Measurements from ENCODE around the gene NHERF2. TPM values are rescaled to one million over a fixed set of nuclear protein-coding genes. Genes with fewer than 3 reads are reported as not detected.

The NHERF2 gene
- total and polyA plus RNA-seq, 2 experiments from 2014 or later, result 12.0 to 16.5 TPM

- Histone ChIP-seq H3K36me3 (ENCODE audit: insufficient read depth) (no peaks in the 10 kb centered on the region), H3K27ac (ENCODE audit: low read depth) (no peak overlapping the region), H3K4me2 (no peak overlapping the region), H4K20me1 (replicated peaks; ENCODE audit: insufficient read depth) (no peaks in the 10 kb centered on the region), H2AFZ (no peak overlapping the region), H3K4me3 (no peak overlapping the region), H3K79me2 (replicated peaks; ENCODE audit: insufficient read depth) (no peaks in the 10 kb centered on the region), H3F3A (replicated peaks; ENCODE audit: low read depth) (no peaks in the 10 kb centered on the region), H3K27me3 (ENCODE audit: insufficient read depth) (no peaks in the 10 kb centered on the region), H3K9me2 (ENCODE audit: insufficient read depth) (no peaks in the 10 kb centered on the region), H3K4me1 (ENCODE audit: insufficient read depth) (no peaks in the 10 kb centered on the region)
- Mint-ChIP-seq H3K4me1 (no peaks in the 10 kb centered on the region), H3K4me3 (no peak overlapping the region), H3K36me3 (ENCODE audit: low read depth) (peaks cover 12% of the 10 kb centered on the region), H3K27me3 (ENCODE audit: insufficient read depth, low read depth, poor library complexity) (peaks cover 4% of the 10 kb centered on the region), H3K27ac (no peak overlapping the region), H3K9me3 (no peaks in the 10 kb centered on the region)
- no peak for ATAC-seq
- DNase-seq (ENCODE audit: low spot score), result no peak
- TF ChIP-seq ZNF114 (CRISPR knock-in tag; IDR thresholded peaks at IDR 0.05) (no peak), POLR2AphosphoS5 (IDR thresholded peaks at IDR 0.05; ENCODE audit: low read depth) (no peak), NANOG (IDR thresholded peaks at IDR 0.05; ENCODE audit: borderline replicate concordance) (no peak), JUNB (IDR thresholded peaks at IDR 0.05; ENCODE audit: unreplicated experiment) (no peak), STAT1 (IDR thresholded peaks at IDR 0.05; ENCODE audit: unreplicated experiment) (no peak), REST (IDR thresholded peaks at IDR 0.05; ENCODE audit: unreplicated experiment) (no peak), CREB1 (CRISPR knock-in tag; IDR thresholded peaks at IDR 0.05; ENCODE audit: low read depth) (no peak), EZH2 (IDR thresholded peaks at IDR 0.05; ENCODE audit: low read depth, unreplicated experiment) (no peak), EZH2phosphoT487 (IDR thresholded peaks at IDR 0.05; ENCODE audit: unreplicated experiment) (no peak), ZNF331 (CRISPR knock-in tag; IDR thresholded peaks at IDR 0.05; ENCODE audit: low read depth) (no peak)
- TF ChIP-seq, protein P1, sequence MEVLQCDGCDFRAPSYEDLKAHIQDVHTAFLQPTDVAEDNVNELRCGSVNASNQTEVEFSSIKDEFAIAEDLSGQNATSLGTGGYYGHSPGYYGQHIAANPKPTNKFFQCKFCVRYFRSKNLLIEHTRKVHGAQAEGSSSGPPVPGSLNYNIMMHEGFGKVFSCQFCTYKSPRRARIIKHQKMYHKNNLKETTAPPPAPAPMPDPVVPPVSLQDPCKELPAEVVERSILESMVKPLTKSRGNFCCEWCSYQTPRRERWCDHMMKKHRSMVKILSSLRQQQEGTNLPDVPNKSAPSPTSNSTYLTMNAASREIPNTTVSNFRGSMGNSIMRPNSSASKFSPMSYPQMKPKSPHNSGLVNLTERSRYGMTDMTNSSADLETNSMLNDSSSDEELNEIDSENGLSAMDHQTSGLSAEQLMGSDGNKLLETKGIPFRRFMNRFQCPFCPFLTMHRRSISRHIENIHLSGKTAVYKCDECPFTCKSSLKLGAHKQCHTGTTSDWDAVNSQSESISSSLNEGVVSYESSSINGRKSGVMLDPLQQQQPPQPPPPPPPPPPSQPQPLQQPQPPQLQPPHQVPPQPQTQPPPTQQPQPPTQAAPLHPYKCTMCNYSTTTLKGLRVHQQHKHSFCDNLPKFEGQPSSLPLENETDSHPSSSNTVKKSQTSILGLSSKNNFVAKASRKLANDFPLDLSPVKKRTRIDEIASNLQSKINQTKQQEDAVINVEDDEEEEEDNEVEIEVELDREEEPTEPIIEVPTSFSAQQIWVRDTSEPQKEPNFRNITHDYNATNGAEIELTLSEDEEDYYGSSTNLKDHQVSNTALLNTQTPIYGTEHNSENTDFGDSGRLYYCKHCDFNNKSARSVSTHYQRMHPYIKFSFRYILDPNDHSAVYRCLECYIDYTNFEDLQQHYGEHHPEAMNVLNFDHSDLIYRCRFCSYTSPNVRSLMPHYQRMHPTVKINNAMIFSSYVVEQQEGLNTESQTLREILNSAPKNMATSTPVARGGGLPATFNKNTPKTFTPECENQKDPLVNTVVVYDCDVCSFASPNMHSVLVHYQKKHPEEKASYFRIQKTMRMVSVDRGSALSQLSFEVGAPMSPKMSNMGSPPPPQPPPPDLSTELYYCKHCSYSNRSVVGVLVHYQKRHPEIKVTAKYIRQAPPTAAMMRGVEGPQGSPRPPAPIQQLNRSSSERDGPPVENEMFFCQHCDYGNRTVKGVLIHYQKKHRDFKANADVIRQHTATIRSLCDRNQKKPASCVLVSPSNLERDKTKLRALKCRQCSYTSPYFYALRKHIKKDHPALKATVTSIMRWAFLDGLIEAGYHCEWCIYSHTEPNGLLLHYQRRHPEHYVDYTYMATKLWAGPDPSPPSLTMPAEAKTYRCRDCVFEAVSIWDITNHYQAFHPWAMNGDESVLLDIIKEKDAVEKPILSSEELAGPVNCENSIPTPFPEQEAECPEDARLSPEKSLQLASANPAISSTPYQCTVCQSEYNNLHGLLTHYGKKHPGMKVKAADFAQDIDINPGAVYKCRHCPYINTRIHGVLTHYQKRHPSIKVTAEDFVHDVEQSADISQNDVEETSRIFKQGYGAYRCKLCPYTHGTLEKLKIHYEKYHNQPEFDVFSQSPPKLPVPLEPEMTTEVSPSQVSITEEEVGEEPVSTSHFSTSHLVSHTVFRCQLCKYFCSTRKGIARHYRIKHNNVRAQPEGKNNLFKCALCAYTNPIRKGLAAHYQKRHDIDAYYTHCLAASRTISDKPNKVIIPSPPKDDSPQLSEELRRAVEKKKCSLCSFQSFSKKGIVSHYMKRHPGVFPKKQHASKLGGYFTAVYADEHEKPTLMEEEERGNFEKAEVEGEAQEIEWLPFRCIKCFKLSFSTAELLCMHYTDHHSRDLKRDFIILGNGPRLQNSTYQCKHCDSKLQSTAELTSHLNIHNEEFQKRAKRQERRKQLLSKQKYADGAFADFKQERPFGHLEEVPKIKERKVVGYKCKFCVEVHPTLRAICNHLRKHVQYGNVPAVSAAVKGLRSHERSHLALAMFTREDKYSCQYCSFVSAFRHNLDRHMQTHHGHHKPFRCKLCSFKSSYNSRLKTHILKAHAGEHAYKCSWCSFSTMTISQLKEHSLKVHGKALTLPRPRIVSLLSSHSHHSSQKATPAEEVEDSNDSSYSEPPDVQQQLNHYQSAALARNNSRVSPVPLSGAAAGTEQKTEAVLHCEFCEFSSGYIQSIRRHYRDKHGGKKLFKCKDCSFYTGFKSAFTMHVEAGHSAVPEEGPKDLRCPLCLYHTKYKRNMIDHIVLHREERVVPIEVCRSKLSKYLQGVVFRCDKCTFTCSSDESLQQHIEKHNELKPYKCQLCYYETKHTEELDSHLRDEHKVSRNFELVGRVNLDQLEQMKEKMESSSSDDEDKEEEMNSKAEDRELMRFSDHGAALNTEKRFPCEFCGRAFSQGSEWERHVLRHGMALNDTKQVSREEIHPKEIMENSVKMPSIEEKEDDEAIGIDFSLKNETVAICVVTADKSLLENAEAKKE (CRISPR knock-in tag; IDR thresholded peaks at IDR 0.05), result no peak
- TF ChIP-seq, protein P2, sequence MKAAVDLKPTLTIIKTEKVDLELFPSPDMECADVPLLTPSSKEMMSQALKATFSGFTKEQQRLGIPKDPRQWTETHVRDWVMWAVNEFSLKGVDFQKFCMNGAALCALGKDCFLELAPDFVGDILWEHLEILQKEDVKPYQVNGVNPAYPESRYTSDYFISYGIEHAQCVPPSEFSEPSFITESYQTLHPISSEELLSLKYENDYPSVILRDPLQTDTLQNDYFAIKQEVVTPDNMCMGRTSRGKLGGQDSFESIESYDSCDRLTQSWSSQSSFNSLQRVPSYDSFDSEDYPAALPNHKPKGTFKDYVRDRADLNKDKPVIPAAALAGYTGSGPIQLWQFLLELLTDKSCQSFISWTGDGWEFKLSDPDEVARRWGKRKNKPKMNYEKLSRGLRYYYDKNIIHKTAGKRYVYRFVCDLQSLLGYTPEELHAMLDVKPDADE (IDR thresholded peaks at IDR 0.05), result no peak
- TF ChIP-seq, protein P3, sequence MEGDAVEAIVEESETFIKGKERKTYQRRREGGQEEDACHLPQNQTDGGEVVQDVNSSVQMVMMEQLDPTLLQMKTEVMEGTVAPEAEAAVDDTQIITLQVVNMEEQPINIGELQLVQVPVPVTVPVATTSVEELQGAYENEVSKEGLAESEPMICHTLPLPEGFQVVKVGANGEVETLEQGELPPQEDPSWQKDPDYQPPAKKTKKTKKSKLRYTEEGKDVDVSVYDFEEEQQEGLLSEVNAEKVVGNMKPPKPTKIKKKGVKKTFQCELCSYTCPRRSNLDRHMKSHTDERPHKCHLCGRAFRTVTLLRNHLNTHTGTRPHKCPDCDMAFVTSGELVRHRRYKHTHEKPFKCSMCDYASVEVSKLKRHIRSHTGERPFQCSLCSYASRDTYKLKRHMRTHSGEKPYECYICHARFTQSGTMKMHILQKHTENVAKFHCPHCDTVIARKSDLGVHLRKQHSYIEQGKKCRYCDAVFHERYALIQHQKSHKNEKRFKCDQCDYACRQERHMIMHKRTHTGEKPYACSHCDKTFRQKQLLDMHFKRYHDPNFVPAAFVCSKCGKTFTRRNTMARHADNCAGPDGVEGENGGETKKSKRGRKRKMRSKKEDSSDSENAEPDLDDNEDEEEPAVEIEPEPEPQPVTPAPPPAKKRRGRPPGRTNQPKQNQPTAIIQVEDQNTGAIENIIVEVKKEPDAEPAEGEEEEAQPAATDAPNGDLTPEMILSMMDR (conservative IDR thresholded peaks at IDR 0.05; ENCODE audit: low read depth in 2 of 2), result no peak
Observed at GRCh38 chr16:2078096-2078495, 51.4 kb downstream of the NHERF2 start.
